Central memory CD4-positive, alpha-beta T cell (primary cell): Measurements from ENCODE around the gene SCGB3A1.

Source experiments
- DNase-seq: peaks from one replicate; pipeline ENCODE4 v3.0.0; 2022
- total RNA-seq, 3 experiments: gene quantifications; one replicate each; lab custom pipeline; 2026; lab: John Stamatoyannopoulos, UW

The SCGB3A1 gene, protein sequence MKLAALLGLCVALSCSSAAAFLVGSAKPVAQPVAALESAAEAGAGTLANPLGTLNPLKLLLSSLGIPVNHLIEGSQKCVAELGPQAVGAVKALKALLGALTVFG
- total RNA-seq: 0 reads per million in 3 experiments

DNA sequence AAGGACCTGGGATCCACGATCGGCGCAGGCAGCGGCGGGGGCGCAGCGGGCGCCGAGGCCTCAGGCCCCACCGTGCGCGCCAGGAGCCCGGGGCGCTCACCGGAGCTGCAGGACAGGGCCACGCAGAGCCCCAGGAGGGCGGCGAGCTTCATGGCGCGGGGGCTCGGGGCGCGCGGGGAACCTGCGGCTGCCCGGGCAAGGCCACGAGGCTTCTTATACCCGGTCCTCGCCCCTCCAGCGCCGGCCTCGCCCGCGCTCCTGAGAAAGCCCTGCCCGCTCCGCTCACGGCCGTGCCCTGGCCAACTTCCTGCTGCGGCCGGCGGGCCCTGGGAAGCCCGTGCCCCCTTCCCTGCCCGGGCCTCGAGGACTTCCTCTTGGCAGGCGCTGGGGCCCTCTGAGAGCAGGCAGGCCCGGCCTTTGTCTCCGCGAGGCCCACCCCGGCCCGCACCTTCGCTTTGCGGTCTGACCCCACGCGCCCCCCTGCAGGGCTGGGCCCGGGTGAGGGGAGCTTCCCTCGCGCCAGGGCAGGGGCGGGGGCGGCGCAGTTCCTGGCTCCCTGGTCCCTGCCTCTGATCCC is at the start of gene SCGB3A1:
TSS of gene SCGB3A1 (minus strand) at position 189 of the 577 bp plus-strand sequence. CDS start at position 152, 37 bp downstream.
- no peak for DNase-seq

DNA sequence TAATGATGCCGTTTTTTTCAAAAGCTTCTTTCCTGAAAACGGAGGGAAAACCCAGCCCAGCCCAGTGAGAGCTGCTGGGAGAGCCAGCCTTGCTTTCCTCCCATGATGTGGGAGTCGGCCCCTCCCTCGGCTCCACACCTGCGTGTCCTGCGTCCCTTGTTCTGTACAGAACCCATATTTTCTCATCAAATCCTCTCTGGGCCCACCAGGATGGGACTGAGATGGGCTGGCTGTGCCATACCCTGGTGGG is 49.2 kb upstream of the SCGB3A1 start:
- no peak for DNase-seq

DNA sequence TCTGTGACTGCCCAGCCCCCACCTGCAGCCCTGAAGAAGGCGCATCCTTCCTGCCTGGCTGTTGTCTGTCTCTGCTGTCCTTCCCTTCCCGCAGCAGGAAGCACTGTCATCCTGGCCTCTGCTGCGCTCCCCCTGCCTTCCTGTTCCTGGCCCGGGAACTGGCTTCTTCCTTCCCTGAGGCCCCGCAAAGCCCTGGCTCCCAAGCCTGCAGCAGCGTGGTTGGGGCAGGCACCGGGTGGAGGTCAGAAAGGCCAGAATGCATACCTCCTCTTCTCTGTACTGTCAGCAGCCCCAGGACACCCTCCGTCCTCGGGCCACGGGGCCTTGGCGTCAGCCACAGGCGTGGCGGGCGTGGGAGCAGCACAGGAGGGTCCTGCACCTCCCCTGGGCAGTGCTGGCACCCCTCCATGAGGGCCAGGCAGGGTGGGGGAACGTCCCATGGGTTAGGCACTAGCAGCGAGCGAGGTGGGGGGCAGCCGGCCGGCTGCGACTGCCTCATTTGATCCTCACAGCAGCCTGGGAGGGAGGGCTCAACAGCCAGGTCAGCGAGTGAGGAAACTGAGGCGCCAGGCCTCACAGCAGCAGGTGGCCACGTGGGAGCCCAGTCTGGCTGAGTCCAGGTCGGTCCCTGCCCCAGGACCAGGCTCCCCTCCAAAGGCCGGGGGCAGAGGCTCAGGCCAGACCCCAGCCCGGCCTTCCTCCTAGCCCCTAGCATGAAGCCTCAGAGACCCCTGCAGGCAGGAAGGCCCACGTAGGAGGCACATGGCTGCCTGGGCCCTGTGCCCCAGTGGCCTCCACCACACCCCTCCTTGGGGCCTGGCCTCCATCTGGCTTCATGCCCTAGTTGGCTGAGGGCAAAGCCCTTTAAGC is 48.7 kb upstream of the SCGB3A1 start:
- DNase-seq: no peak

DNA sequence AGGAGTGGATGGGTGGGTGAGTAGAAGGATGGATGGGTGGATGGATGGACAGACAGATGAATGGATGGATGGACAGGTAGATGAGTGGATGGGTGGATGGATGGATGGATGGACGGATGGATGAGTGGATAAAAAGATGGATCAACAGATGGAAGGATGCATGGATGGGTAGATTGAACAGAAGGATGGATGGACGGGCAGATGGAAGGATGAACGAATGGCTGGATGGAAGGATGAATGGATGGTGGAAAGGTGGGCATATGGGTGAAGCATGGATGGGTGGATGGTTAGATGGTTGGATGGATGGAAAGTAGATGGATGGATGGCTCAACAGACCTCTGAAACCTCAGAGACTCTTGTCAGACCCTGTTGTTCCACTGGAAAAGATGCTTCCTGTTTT is 48.0 kb upstream of the SCGB3A1 start:
- DNase-seq: no peak

DNA sequence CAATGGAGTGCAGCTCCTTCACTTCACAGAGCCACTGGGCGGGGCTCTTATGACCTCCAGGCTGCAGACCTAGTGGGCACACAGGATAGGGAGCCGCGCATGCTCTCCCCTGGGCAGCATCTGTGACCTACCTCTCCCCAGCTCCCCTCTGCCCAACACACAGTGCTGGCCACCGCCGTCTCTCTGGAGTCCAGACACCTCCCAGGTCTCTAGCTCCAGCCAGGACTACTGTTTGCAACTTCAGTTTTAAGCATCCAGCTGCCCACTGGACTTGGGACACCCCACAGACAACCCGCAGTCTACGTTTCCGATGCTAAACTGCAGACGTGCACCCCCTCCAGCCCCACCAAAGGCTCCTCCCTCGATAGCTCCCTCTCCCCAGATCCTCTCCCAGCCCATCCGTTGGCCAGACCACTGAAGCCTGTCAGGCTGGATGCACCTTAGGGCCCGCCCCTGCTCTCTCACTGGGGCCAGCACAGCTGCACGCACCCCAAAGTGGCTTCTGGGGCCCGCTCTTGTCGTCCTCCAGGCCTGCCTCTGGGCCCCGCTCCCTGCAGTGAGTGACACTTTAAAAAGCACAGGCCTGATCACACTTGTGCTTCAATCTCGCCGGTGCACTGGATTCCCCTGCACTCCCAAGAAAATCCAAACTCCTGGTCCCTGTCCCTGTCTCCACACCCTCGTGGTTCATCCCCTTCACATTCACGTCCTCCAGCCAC is 46.8 kb upstream of the SCGB3A1 start:
- no peak for DNase-seq

DNA sequence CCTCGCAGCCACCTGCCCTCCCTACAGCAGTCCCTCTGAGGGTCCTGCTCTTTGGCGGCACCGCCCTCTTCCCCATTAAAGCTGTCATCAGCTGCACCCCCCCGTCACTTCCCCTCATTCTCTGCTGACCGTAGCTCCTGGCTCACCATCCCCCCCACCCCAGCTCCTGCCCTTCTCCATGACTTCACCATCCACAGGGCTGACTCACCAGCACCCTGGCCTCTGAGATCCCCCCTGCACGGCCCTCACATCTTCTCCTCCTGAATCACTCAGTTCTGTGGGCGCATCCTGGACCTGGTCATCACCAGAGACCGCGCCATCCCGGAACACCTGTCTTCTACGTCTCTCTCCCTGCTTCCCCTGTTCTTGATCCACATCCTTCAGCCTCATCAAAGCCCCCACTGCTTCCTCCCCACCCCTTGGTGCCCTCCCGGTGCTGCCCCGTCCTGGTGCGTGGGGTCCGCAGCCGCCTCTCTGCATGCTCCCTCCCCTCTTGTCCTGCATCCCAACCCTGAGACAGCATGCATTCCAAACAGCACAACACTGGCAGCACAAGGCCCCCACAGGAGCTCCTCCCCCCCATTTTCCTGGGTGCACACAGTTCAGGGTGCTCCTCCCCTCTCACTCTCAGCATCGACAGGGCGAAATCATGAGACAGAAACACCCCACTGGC is 45.2 kb upstream of the SCGB3A1 start:
- no peak for DNase-seq

DNA sequence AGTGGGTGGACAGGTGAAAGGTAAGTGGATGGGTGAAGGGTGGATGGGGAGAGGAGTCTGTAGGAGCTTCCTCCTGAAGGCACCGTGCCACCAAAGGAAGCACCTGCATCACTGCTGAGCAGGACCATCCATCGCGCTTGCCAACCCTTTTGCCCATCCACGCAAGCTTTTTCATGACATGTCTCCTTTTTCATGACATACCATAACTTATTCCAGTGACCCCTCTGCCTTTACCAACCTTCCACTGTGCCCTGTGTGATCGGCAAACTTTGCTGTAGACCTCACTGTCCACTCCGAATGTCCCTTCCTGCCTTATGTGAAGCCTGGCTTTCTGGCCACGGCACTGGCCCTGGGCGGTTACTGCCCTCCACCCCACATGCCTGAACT is 44.7 kb upstream of the SCGB3A1 start:
- DNase-seq: no peak

DNA sequence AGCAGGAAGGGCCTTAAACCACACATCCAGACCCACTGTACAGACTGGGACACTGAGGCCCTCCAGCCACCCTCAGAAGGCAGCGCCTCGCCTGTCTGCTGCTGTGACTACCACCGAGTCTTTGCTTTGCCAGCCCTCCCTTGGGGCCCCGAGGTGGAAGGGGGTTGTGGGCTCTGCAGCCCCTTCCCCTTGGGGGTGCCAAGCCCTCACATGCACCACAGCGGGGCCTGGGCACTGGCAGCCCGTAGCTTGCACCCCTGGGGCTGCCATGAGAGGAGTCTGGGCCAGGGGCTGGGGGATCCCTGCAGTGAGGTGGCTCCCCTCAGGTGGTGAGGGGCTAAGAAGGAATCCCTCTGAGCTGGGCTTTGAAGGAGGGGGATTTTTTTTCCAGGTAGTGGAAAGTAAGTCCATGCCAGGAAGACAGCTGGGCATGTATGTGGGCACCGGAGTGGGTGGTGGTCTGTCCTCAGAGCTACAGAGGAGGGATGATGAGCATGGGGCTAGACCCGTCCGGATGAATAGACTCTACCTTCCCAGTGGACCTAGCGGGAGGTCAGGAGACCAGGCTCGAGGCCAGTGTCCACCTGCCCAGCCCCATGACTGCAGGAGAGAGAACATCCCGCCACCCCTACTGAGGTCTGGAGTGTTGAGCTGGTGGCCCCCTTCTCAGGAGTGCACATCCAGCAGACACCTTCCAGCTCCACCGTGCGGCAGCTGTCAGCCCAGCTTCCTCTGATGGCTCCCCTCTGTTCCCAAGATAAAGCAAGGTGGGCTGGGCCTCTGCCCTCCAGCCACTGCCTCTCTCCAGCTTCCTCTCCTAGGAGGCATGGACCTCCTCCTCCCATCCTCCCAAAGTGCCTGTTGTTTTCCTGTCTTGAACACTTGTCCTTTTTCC is 42.2 kb upstream of the SCGB3A1 start:
- no peak for DNase-seq

DNA sequence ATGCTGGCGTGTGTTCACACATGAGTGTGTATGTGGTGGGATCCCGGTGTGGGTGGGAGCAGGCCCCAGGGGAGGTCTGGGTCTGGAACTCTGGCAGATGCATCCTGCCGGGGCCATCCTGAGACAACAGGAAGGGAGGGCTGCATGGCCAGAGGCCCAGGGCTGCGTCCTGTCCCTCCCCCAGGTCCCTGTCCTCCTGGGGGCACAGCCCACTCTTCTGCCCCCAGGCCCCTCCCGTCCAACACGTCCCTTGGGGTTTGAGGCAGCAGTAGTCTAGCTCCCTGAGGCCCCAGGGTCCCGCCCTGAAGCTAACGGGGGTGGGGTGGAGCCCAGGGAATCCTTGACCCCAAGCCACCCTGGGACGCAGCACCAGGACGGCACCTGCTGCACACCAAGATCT is 41.5 kb upstream of the SCGB3A1 start:
- no peak for DNase-seq

DNA sequence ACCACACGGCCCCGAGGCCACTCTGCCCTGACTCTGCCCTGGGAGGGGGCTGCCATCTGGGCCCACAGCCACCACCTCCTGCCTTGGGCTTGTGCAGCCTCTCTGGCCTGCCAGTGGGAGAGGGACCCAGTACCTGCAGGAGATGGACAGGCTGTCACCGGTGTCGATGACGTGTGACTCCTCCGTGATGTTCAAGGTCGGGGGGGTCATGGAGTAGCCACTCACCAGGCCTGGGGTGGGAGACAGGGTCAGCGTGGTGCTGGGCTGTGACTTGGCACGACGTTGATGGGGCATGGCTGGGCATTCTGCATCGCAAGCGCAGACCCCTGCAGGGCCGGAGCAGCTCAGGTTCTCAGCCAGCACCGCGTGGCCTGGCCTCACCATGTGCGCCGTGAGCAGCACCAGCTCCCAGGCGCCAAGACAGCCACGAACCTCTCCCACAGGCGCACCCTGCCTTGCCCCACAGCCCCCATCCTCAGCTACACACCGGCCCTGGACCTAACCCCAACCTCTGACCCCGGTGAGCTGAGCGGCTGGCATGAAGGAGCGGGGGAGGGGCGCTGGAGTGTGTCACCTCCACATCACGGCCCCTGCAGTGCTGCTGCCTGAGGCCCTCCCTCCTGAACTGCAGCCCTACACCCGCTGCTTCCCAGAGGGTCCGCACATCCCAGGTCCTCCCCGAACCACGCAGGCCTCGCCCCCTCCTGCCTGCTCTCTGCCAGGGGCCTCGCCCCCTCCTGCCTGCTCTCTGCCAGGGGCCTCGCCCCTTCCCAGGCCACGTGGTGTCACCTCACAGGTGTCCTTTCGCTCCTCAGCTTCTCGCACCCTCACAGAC is 40.5 kb upstream of the SCGB3A1 start:
- no peak for DNase-seq

DNA sequence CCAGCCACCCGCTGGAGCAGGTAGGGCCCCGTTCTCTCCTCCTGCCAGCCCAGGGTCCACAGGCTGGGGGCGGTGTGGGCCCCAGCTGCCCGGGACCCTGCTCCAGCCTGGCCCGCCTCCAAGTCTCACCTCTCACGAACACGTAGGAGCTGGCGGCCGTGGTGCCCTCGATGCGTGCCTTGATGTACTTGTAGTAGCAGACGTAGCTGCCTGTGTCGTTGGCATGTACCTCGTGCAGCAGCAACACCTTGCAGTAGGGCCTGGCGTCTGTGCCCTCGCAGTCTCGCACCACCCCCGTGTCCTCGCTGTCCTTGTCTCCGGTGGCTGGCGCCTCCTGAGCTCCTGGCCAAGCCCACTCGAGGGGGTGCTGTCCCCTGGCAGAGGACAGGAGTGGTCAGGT is 39.1 kb upstream of the SCGB3A1 start:
- DNase-seq: no peak

DNA sequence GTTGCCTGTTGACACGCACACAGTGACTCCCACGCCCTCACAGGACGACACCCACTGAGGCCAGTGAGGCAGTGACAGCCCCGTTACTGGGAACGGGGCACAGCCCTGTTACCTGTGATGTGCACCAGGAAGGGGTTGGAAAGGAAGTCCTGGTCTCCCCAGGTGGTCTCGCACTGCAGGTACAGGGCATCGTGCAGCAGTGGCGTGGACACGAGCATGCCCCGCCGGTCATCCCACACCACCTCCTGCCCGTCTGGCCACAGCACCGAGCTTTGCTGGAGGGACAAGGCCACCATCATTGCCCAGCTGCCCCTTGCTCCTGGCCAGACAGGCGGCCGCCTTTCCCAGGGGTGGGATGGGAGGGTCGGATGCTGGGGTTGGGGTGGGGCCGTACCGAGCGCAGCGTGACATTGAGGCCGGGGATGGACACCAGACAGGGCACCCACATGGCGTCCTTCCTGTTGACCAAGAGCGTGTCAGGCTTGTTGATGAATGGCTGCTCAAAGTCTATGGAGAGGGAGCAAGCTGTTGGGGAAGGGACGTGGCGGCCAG is 38.6 kb upstream of the SCGB3A1 start:
- DNase-seq: no peak

DNA sequence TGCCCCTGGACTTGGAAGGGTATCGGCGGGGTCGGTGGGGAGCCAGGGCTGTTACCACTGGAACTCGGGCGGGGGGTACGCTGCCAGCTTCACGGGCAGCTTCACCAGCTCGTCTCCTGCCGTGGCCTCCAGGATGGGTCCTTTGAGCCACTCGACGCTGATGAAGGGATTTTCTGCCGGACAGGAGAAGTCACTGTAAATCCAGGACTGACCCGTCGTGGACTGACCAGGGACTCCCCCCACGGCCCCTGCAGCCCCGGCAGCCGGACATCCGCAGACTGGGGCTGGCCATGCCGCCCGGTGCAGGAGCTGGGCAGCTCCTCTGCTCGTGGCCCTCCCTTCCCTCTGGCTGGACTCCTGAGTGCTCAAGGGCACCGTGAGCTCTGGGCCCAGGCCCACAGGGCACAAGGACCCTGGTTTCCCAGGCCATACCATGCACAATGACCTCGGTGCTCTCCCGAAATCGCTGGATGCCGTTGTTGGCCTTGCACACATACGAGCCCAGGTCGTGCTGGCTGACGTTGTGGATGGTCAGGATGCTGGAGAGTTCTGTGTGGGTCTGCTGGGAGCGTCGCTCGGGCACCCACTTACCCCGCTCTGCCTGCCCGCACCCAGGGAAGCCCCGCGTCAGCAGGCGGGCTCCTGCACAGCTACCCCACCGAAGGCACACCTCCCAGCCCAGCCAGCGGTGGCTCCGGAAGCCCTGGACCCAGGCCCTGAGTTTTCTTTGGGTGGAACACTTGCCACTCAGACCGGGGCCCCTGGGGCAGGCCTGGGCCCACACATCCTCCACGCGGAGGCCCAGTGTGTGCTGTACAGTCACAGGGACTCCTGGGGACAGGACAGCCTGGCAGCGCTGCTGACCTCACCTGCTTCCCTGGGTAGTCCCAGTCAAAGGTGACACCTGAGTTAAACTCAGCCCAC is 37.8 kb upstream of the SCGB3A1 start:
- DNase-seq: no peak

DNA sequence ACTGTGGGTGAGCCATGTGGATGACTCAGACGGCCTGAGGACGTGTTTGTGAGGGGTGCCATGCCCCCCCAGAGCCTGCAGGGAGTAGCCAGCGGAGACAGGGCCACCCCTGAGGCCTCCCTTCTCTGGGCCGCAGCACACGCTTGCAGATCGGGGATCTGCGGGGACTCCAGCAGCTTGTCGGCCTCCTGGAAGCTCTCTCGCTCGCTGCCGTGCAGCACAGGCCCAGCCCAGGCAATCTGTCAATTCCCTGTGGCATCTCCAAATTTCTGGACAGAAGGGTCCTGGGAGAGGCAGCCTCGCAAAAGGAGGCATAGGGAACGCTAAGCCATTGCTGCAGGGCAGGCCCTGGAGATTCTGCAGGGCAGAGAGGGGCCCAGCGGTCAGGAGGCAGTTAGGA is 36.9 kb upstream of the SCGB3A1 start:
- DNase-seq: no peak

DNA sequence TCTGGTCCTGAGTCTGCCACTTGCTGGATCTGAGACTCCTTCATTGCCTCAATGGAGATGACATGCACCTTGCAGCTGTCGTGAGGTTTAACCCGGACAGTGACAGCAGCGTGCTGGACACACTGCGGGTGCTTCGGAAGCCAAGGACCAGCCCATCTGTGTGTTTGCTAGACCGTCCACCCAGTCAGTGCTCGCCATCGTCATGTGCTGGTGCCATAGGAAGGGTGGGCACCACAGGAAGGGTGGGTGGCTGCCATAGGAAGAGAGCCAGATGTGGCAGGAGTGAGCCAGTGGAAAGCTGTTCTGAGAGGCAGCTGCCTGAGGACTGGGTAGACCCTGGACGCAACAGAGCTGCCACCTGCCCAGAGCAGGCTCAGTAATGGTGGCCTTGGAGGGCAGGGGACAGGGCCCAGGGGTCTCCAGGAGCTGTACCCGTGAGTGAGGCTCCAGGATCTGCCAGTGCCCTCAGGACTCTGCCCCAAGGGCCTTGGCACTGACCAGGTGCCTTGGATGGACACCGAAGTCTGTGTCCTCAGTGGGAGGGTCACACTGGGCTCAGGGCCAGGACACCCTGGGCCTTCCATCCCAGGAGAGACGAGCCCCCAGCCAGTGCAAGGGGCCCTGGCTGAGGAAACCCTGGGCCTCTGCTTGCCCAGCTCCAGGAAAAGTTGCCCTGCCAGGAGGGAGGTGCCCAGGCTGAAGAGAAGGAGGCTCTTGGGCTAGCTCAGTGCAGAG is 36.3 kb upstream of the SCGB3A1 start:
- DNase-seq: no peak

DNA sequence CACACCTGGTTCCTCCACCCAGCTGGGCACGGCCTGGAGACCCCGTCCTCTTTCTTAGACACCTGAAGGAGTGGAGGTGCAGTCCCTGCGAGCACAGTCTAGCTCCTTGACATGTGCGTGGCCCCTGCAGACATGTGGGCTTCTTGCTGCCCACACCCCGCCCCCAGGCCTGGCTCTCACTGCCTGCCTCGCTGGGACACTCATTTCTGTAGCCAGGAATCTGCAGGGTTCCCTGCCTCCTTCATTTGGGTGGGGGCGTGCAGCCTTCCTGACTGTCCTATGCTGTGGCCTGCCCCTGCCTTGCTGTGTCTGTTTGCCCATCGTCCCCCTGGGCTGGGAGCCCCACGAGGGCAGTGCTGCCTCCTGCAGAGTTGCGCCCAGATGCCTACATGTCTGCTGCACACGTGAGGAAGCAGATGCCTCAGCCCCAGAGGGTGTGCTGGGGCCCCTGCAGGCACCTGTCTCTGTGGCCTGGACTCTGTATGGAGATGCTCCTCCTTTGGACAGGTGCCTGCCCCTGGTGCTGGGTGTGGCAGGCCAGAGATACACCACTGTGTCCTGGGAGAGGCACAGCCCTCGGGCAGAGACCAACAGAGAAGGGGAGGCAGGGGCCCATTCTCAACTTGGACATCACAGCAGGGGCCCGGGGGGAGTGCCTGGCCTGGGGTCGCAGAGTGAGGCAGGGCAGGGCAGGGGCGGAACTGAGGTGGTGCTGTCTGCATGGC is 35.5 kb upstream of the SCGB3A1 start:
- DNase-seq: no peak

DNA sequence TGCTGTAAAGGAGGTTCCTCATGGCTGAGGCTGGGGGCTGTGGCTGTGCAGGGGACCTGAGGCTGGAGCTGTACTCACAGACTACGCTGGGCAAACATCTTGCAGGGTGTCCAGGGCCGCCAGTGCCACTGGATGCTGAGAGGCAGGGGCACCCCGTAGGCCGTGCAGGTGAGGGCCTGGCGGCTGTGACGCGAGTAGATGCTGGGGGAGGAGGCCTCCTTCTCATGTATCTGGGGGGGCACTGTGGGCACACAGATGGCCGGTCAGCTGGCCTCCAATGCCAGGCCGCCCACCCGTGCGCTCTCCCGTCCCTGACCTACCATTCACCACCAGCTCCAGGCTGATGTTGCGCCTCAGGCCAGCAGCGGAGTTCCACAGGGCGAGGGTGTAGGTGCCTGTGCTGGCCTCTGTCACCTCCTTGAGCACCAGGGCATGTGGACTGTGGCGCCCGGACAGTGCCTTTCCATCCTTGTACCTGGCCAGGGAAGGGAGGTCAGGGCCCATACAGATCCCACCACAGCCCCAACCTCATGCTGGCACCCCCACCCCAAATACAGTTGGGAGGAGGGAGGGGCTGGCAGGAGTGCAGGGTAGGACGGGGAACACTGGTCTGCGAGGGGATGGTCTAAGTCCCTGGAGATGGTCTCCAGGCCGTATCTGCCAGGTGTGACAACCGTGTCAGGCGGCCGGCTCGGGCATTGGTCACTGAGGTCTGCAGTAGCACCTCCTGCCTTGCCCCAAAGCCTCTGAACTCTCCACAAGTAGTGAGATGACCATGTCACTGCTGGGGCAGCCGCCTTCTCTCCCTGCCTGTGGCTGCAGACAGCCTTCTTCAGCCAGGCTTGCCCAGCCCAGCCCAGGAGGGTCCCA is 34.7 kb upstream of the SCGB3A1 start:
- no peak for DNase-seq
